NOMO-1 treated with dmso at 0.1 percent for 144 hours (cell line): ENCODE results near the gene SLC4A11.

ENCODE experiments used
- DNase-seq: peaks from one replicate; lab custom pipeline; 2025; ENCODE audit not compliant: unreplicated experiment; lab: John Stamatoyannopoulos, UW

SLC4A11 gene

GRCh38 chr20:3247638-3248037, 8.6 kb upstream of the SLC4A11 start:
- no peak for DNase-seq

GRCh38 chr20:3246682-3247081, 7.7 kb upstream of the SLC4A11 start:
- no peak for DNase-seq

GRCh38 chr20:3245711-3246110, 6.7 kb upstream of the SLC4A11 start:
- no peak for DNase-seq

GRCh38 chr20:3245156-3245555, 6.2 kb upstream of the SLC4A11 start:
- DNase-seq: no peak

- DNase-seq: no peak
Measured at GRCh38 chr20:3244613-3245012, 5.6 kb upstream of the SLC4A11 start.

GRCh38 chr20:3243718-3244358, 4.8 kb upstream of the SLC4A11 start:
- no peak for DNase-seq

GRCh38 chr20:3242172-3242692, 3.2 kb upstream of the SLC4A11 start:
- no peak for DNase-seq

GRCh38 chr20:3240776-3241363, 1.9 kb upstream of the SLC4A11 start:
- no peak for DNase-seq

GRCh38 chr20:3239867-3240775, 1.1 kb upstream of the SLC4A11 start:
- DNase-seq: no peak

- DNase-seq: peak; percentile 6
Measured at GRCh38 chr20:3238616-3239025, 369 bp downstream of the SLC4A11 start.

- no peak for DNase-seq
Measured at GRCh38 chr20:3237958-3238615, 903 bp downstream of the SLC4A11 start.

- no peak for DNase-seq
Measured at GRCh38 chr20:3237011-3237957, 1.7 kb downstream of the SLC4A11 start.

GRCh38 chr20:3235666-3236324, 3.2 kb downstream of the SLC4A11 start:
- no peak for DNase-seq

GRCh38 chr20:3233991-3234498, 4.9 kb downstream of the SLC4A11 start:
- DNase-seq: no peak

- no peak for DNase-seq
Measured at GRCh38 chr20:3233131-3233990, 5.6 kb downstream of the SLC4A11 start.

- no peak for DNase-seq
Measured at GRCh38 chr20:3231889-3232588, 7.0 kb downstream of the SLC4A11 start.

GRCh38 chr20:3231116-3231515, 7.9 kb downstream of the SLC4A11 start:
- DNase-seq: no peak

GRCh38 chr20:3229798-3230197, 9.2 kb downstream of the SLC4A11 start:
- no peak for DNase-seq
